ENCODE data around the gene STH.

The STH gene

GRCh38 chr17:46045639-46046038, 46.6 kb downstream of the STH start:
- H4K5ac ChIP-seq (ENCODE audit: low read length) = no peak overlapping the region
- H4K8ac ChIP-seq (ENCODE audit: low read depth, low read length) = no peak overlapping the region
- no peak overlapping the region for H2BK120ac ChIP-seq (ENCODE audit: low read depth, low read length)
- H3K4me1 ChIP-seq (ENCODE audit: control insufficient read depth, low read depth, low read length) = no peaks in the 10 kb centered on the region
- no peak overlapping the region for H3K27ac ChIP-seq (ENCODE audit: low read depth, low read length)
- no CpG with 5 or more reads among the region's 3 CpGs for WGBS (ENCODE audit: extremely low coverage, insufficient coverage, low lambda C conversion rate)
- H2BK15ac ChIP-seq (replicated peaks; ENCODE audit: low read depth) = no peak overlapping the region
- no peak overlapping the region for H2AK5ac ChIP-seq (ENCODE audit: low read length)
- H3K79me2 ChIP-seq (ENCODE audit: control insufficient read depth, insufficient read depth, low read length) = no peaks in the 10 kb centered on the region
- no peak overlapping the region for H3K23ac ChIP-seq (ENCODE audit: low read length)
- no peak for DNase-seq
- no peaks in the 10 kb centered on the region for H3K27me3 ChIP-seq (ENCODE audit: insufficient read depth, low read length, poor library complexity)
- no peak overlapping the region for H3K4me3 ChIP-seq (ENCODE audit: low read length)
- no peak overlapping the region for H3K4me2 ChIP-seq (ENCODE audit: low read length)
- H3K18ac ChIP-seq (ENCODE audit: low read length) = no peak overlapping the region
- peaks cover 3% of the 10 kb centered on the region for H3K79me1 ChIP-seq (ENCODE audit: low read length)
- H3K4ac ChIP-seq (ENCODE audit: low read depth, low read length) = no peak overlapping the region
- H3K56ac ChIP-seq (ENCODE audit: low read length) = no peak overlapping the region
- no peak overlapping the region for H2BK5ac ChIP-seq (ENCODE audit: low read length)
- H3K36me3 ChIP-seq (ENCODE audit: control insufficient read depth, insufficient read depth, low read length) = peaks cover 4% of the 10 kb centered on the region
- no peak overlapping the region for H3K9ac ChIP-seq (ENCODE audit: low read length)

DNA sequence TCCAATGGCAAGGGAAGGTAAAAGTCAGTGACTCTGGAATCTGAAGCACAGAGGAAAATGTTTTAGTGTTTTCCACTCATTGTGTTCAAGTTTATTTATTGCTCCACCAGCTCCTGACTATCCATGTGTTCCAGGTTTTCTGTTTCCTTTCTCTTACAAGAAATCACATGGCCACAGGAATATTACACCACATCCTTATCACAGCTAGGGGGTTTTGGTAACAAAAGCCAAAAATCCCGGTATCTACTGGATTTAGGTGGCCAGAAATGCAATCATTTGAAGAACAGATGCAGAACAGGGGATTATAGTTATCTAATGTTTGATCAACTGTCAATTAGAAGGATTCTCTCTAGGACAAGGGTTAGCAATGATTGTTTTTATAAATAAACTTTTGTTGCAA, 47.9 kb downstream of the STH start:
- no CpG with 5 or more reads among the region's 1 CpG for WGBS (ENCODE audit: extremely low coverage, insufficient coverage, low lambda C conversion rate)
- Histone ChIP-seq H2BK5ac (ENCODE audit: low read length) (no peak overlapping the region), H3K79me1 (ENCODE audit: low read length) (peaks cover 1% of the 10 kb centered on the region), H3K4ac (ENCODE audit: low read depth, low read length) (no peak overlapping the region), H2BK15ac (replicated peaks; ENCODE audit: low read depth) (no peak overlapping the region), H3K23ac (ENCODE audit: low read length) (no peak overlapping the region), H4K5ac (ENCODE audit: low read length) (no peak overlapping the region), H3K27ac (ENCODE audit: low read depth, low read length) (no peak overlapping the region), H3K4me1 (ENCODE audit: control insufficient read depth, low read depth, low read length) (no peaks in the 10 kb centered on the region), H3K56ac (ENCODE audit: low read length) (no peak overlapping the region), H3K27me3 (ENCODE audit: insufficient read depth, low read length, poor library complexity) (no peaks in the 10 kb centered on the region), H4K8ac (ENCODE audit: low read depth, low read length) (no peak overlapping the region), H3K4me2 (ENCODE audit: low read length) (no peak overlapping the region), H2BK120ac (ENCODE audit: low read depth, low read length) (no peak overlapping the region), H3K9ac (ENCODE audit: low read length) (no peak overlapping the region), H2AK5ac (ENCODE audit: low read length) (no peak overlapping the region), H3K4me3 (ENCODE audit: low read length) (no peak overlapping the region), H3K79me2 (ENCODE audit: control insufficient read depth, insufficient read depth, low read length) (no peaks in the 10 kb centered on the region), H3K36me3 (ENCODE audit: control insufficient read depth, insufficient read depth, low read length) (peaks cover 4% of the 10 kb centered on the region), H3K18ac (ENCODE audit: low read length) (no peak overlapping the region)
- no peak for DNase-seq

GRCh38 chr17:46047398-46047797, 48.3 kb downstream of the STH start:
- Histone ChIP-seq H3K36me3 (ENCODE audit: control insufficient read depth, insufficient read depth, low read length) (peaks cover 4% of the 10 kb centered on the region), H3K18ac (ENCODE audit: low read length) (no peak overlapping the region), H2AK5ac (ENCODE audit: low read length) (no peak overlapping the region), H2BK15ac (replicated peaks; ENCODE audit: low read depth) (no peak overlapping the region), H3K56ac (ENCODE audit: low read length) (no peak overlapping the region), H3K4ac (ENCODE audit: low read depth, low read length) (no peak overlapping the region), H2BK5ac (ENCODE audit: low read length) (no peak overlapping the region), H3K4me3 (ENCODE audit: low read length) (no peak overlapping the region), H2BK120ac (ENCODE audit: low read depth, low read length) (no peak overlapping the region), H3K4me1 (ENCODE audit: control insufficient read depth, low read depth, low read length) (no peaks in the 10 kb centered on the region), H4K8ac (ENCODE audit: low read depth, low read length) (no peak overlapping the region), H3K4me2 (ENCODE audit: low read length) (no peak overlapping the region), H3K79me1 (ENCODE audit: low read length) (peaks cover 1% of the 10 kb centered on the region), H3K9ac (ENCODE audit: low read length) (no peak overlapping the region), H3K27ac (ENCODE audit: low read depth, low read length) (no peak overlapping the region), H3K23ac (ENCODE audit: low read length) (no peak overlapping the region), H4K5ac (ENCODE audit: low read length) (no peak overlapping the region), H3K79me2 (ENCODE audit: control insufficient read depth, insufficient read depth, low read length) (no peaks in the 10 kb centered on the region), H3K27me3 (ENCODE audit: insufficient read depth, low read length, poor library complexity) (no peaks in the 10 kb centered on the region)
- DNase-seq = no peak
- WGBS (ENCODE audit: extremely low coverage, insufficient coverage, low lambda C conversion rate) = no CpG with 5 or more reads among the region's 5 CpGs

GRCh38 chr17:46047856-46048255, 48.8 kb downstream of the STH start:
- Histone ChIP-seq H3K9ac (ENCODE audit: low read length) (no peak overlapping the region), H3K79me1 (ENCODE audit: low read length) (peaks cover 1% of the 10 kb centered on the region), H3K4me3 (ENCODE audit: low read length) (no peak overlapping the region), H3K23ac (ENCODE audit: low read length) (no peak overlapping the region), H2BK15ac (replicated peaks; ENCODE audit: low read depth) (no peak overlapping the region), H2BK120ac (ENCODE audit: low read depth, low read length) (no peak overlapping the region), H4K5ac (ENCODE audit: low read length) (no peak overlapping the region), H3K18ac (ENCODE audit: low read length) (no peak overlapping the region), H3K56ac (ENCODE audit: low read length) (no peak overlapping the region), H3K4ac (ENCODE audit: low read depth, low read length) (no peak overlapping the region), H3K79me2 (ENCODE audit: control insufficient read depth, insufficient read depth, low read length) (no peaks in the 10 kb centered on the region), H2AK5ac (ENCODE audit: low read length) (no peak overlapping the region), H3K27ac (ENCODE audit: low read depth, low read length) (no peak overlapping the region), H3K36me3 (ENCODE audit: control insufficient read depth, insufficient read depth, low read length) (peaks cover 4% of the 10 kb centered on the region), H3K4me1 (ENCODE audit: control insufficient read depth, low read depth, low read length) (no peaks in the 10 kb centered on the region), H4K8ac (ENCODE audit: low read depth, low read length) (no peak overlapping the region), H2BK5ac (ENCODE audit: low read length) (no peak overlapping the region), H3K4me2 (ENCODE audit: low read length) (no peak overlapping the region), H3K27me3 (ENCODE audit: insufficient read depth, low read length, poor library complexity) (no peaks in the 10 kb centered on the region)
- DNase-seq = no peak
- no CpG with 5 or more reads among the region's 8 CpGs for WGBS (ENCODE audit: extremely low coverage, insufficient coverage, low lambda C conversion rate)

All from mesendoderm (in vitro differentiated cells).